HG02763 (cell line): ENCODE measurements around the gene JADE1.

Experiments used
- ATAC-seq: cut with Tn5 transposase; IDR thresholded peaks from one replicate; pipeline ENCODE4 v1.9.1; 2021; ENCODE audit warnings: mild to moderate bottlenecking, moderate library complexity; ENCODE audit not compliant: unreplicated experiment

JADE1 gene

GRCh38 chr4:128810331-128810870 lies 901 bp downstream of the JADE1 start:
- no peak for ATAC-seq

GRCh38 chr4:128810871-128811570 lies 1.5 kb downstream of the JADE1 start:
- ATAC-seq, result peak; percentile 47

- ATAC-seq, result peak; percentile 48
These were observed 2.3 kb downstream of the JADE1 start for GRCh38 chr4:128811571-128812441.

GRCh38 chr4:128812442-128813235 lies 3.1 kb downstream of the JADE1 start:
- ATAC-seq, result no peak

- no peak for ATAC-seq
These were observed 4.5 kb downstream of the JADE1 start for GRCh38 chr4:128813965-128814364.

- ATAC-seq, result no peak
These were observed 8.9 kb downstream of the JADE1 start for GRCh38 chr4:128818442-128818841.

GRCh38 chr4:128819082-128819742 lies 9.7 kb downstream of the JADE1 start:
- ATAC-seq, result no peak

- ATAC-seq, result no peak
These were observed 11.2 kb downstream of the JADE1 start for GRCh38 chr4:128820671-128821070.

GRCh38 chr4:128821151-128821550 lies 11.7 kb downstream of the JADE1 start:
- ATAC-seq, result no peak

- ATAC-seq, result no peak
These were observed 13.6 kb downstream of the JADE1 start for GRCh38 chr4:128823025-128823661.

GRCh38 chr4:128825226-128825625 lies 15.7 kb downstream of the JADE1 start:
- no peak for ATAC-seq

- ATAC-seq, result no peak
These were observed 17.8 kb downstream of the JADE1 start for GRCh38 chr4:128827296-128827695.

- ATAC-seq, result peak; percentile 31
These were observed 21.5 kb downstream of the JADE1 start for GRCh38 chr4:128830906-128831503.

GRCh38 chr4:128831531-128832242 lies 22.2 kb downstream of the JADE1 start:
- ATAC-seq, result peak; percentile 38

- ATAC-seq, result peak; percentile 20
These were observed 22.7 kb downstream of the JADE1 start for GRCh38 chr4:128832243-128832625.

- ATAC-seq, result no peak
These were observed 26.2 kb downstream of the JADE1 start for GRCh38 chr4:128835498-128836222.

- ATAC-seq, result no peak
These were observed 27.7 kb downstream of the JADE1 start for GRCh38 chr4:128837198-128837597.

GRCh38 chr4:128837679-128838078 lies 28.2 kb downstream of the JADE1 start:
- ATAC-seq, result no peak
